ENCODE measurements around the gene NFE2L3.

GRCh38 chr7:26157520-26158105 is 5.6 kb downstream of the NFE2L3 start:
- TF ChIP-seq EZH2 (IDR thresholded peaks at IDR 0.05; ENCODE audit: borderline replicate concordance, low read length) (no peak), CTCF (IDR thresholded peaks at IDR 0.05; ENCODE audit: low read length) (no peak)
